Measurements from ENCODE around the gene EXOC6. TPM values are rescaled to one million over a fixed set of nuclear protein-coding genes. Genes with fewer than 3 reads are reported as not detected.
A peak's percentile ranks its signal among the peaks of the same experiment; 100 is the strongest.

EXOC6 gene
- total and polyA plus RNA-seq, 2 of the 13 experiments (the other 11 are each of a cell fraction or from before 2014, with no cell fraction given), result 22.2 to 29.2 TPM

GRCh38 chr10:93073539-93074146 is 225.3 kb downstream of the EXOC6 start, which contains the start of gene CYP26A1 (continued):
- TF ChIP-seq MXD3 (CRISPR knock-in tag; IDR thresholded peaks at IDR 0.05) (0 out of 2 replicates have a peak, but pooled peaks have one; percentile 8), HNRNPLL (IDR thresholded peaks at IDR 0.05; ENCODE audit: low read depth, low read length, poor library complexity, severe bottlenecking) (peak; percentile 56)
- TF ChIP-seq, protein P1, sequence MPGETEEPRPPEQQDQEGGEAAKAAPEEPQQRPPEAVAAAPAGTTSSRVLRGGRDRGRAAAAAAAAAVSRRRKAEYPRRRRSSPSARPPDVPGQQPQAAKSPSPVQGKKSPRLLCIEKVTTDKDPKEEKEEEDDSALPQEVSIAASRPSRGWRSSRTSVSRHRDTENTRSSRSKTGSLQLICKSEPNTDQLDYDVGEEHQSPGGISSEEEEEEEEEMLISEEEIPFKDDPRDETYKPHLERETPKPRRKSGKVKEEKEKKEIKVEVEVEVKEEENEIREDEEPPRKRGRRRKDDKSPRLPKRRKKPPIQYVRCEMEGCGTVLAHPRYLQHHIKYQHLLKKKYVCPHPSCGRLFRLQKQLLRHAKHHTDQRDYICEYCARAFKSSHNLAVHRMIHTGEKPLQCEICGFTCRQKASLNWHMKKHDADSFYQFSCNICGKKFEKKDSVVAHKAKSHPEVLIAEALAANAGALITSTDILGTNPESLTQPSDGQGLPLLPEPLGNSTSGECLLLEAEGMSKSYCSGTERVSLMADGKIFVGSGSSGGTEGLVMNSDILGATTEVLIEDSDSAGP (CRISPR knock-in tag; IDR thresholded peaks at IDR 0.05; ENCODE audit: borderline replicate concordance), result peak; percentile 11; the same call in 1 of the 2 replicates
- TF ChIP-seq, protein P2, sequence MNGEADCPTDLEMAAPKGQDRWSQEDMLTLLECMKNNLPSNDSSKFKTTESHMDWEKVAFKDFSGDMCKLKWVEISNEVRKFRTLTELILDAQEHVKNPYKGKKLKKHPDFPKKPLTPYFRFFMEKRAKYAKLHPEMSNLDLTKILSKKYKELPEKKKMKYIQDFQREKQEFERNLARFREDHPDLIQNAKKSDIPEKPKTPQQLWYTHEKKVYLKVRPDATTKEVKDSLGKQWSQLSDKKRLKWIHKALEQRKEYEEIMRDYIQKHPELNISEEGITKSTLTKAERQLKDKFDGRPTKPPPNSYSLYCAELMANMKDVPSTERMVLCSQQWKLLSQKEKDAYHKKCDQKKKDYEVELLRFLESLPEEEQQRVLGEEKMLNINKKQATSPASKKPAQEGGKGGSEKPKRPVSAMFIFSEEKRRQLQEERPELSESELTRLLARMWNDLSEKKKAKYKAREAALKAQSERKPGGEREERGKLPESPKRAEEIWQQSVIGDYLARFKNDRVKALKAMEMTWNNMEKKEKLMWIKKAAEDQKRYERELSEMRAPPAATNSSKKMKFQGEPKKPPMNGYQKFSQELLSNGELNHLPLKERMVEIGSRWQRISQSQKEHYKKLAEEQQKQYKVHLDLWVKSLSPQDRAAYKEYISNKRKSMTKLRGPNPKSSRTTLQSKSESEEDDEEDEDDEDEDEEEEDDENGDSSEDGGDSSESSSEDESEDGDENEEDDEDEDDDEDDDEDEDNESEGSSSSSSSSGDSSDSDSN (CRISPR knock-in tag; IDR thresholded peaks at IDR 0.05), result peak; percentile 24; the same call in 1 of the 2 replicates

DNA sequence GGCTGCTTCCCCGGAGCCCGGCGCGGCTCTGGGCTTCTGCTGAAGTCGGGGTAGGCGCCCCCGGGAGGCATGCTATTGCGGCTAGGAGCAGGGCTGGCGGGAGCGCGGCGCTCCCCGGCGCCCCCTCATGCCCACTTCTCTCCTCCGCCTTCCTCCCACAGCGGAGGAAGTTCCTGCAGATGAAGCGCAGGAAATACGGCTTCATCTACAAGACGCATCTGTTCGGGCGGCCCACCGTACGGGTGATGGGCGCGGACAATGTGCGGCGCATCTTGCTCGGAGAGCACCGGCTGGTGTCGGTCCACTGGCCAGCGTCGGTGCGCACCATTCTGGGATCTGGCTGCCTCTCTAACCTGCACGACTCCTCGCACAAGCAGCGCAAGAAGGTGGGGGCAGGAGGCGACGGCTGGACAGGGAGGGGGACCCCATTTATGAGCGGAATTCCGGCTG is 225.9 kb downstream of the EXOC6 start:
- Histone ChIP-seq H3K9me3 (ENCODE audit: low read length) (no peaks in the 10 kb centered on the region), H2AFZ (ENCODE audit: low read length) (no peak overlapping the region), H3K79me2 (ENCODE audit: insufficient read depth, low read length) (no peaks in the 10 kb centered on the region), H4K20me1 (ENCODE audit: insufficient read depth, low read length) (no peaks in the 10 kb centered on the region), H3K4me1 (ENCODE audit: insufficient read depth, low read length) (peaks cover 36% of the 10 kb centered on the region), H3K4me2 (ENCODE audit: low read depth, low read length) (peak overlapping the region; percentile 89), H3K36me3 (replicated peaks in 1 of 2; ENCODE audit: control insufficient read depth in 1 of 2, insufficient read depth in 2 of 2, low read length in 2 of 2) (no peaks in the 10 kb centered on the region), H3K27me3 (ENCODE audit: control insufficient read depth in 1 of 2, insufficient read depth in 2 of 2, low read length in 2 of 2) (peaks cover 11 to 56% of the 10 kb centered on the region in 2 experiments; a peak in 4 of 5 replicates), H3K27ac (ENCODE audit: extremely low read length, insufficient read depth, low read length) (no peak overlapping the region), H3K9ac (ENCODE audit: insufficient read depth, low read depth, low read length) (no peak overlapping the region), H3K4me3 (replicated peaks in 1 of 3; ENCODE audit: insufficient read depth in 1 of 3, low read depth in 2 of 3, low read length in 3 of 3) (peak overlapping the region; percentile 56 to 77 (median 58); a peak in 5 of 6 replicates)
- no TSS peak for BruUV-seq (replicated peaks)
- CTCF ChIA-PET (ENCODE audit: low intra/inter-chr PET ratio, low total read pairs), result no interaction called here
- ATAC-seq, result peak; percentile 39
- in situ Hi-C loops (cut with HindIII; ENCODE audit: extremely low pct_ligation_motif_present, low pct_unique_long_range_greater_than_20kb) (loop anchor here (10.0 kb wide), 1 partner anchor 221 kb away; no protein-coding TSS in a partner anchor), intact Hi-C loops (cut with micrococcal nuclease; ENCODE audit: unreplicated experiment) (loop anchor here (2.0 to 10.0 kb wide), 3 partner anchors 67 to 283 kb away; no protein-coding TSS in a partner anchor)
- no peak for FAIRE-seq
- 18% methylated on average over 28 of the region's 40 CpGs for WGBS (ENCODE audit: low lambda C conversion rate)
- DNase-seq (ENCODE audit: low spot score), result no peak
- POLR2A ChIA-PET, result no interaction called here
- TF ChIP-seq ZNF343 (CRISPR knock-in tag; IDR thresholded peaks at IDR 0.05), result 0 out of 2 replicates have a peak, but pooled peaks have one; percentile 57
- 0 out of 2 replicates have a peak, but pooled peaks have one; percentile 34 for TF ChIP-seq PCBP1 (IDR thresholded peaks at IDR 0.05; ENCODE audit: borderline replicate concordance, low read depth, low read length)
- TF ChIP-seq, protein P2 (CRISPR knock-in tag; IDR thresholded peaks at IDR 0.05), result peak; percentile 33; the same call in 1 of the 2 replicates
- TF ChIP-seq, protein P3, sequence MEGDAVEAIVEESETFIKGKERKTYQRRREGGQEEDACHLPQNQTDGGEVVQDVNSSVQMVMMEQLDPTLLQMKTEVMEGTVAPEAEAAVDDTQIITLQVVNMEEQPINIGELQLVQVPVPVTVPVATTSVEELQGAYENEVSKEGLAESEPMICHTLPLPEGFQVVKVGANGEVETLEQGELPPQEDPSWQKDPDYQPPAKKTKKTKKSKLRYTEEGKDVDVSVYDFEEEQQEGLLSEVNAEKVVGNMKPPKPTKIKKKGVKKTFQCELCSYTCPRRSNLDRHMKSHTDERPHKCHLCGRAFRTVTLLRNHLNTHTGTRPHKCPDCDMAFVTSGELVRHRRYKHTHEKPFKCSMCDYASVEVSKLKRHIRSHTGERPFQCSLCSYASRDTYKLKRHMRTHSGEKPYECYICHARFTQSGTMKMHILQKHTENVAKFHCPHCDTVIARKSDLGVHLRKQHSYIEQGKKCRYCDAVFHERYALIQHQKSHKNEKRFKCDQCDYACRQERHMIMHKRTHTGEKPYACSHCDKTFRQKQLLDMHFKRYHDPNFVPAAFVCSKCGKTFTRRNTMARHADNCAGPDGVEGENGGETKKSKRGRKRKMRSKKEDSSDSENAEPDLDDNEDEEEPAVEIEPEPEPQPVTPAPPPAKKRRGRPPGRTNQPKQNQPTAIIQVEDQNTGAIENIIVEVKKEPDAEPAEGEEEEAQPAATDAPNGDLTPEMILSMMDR (CRISPR knock-in tag; IDR thresholded peaks at IDR 0.05), result peak; percentile 47
